Measurements from ENCODE around the gene ITGA4. TPM values are rescaled to one million over a fixed set of nuclear protein-coding genes. Genes with fewer than 3 reads are reported as not detected.

Gene ITGA4
- polyA plus RNA-seq, 3 donors, result 33.1 to 45.1 (median 36.9) TPM

GRCh38 chr2:181472990-181473389 is 15.8 kb downstream of the ITGA4 start:
- no peak for DNase-seq (ENCODE audit: extremely low read depth in 1 of 11, low read depth in 9 of 11, low spot score in 4 of 11)

- no peak for DNase-seq (ENCODE audit: extremely low read depth in 1 of 11, low read depth in 9 of 11, low spot score in 4 of 11)
Measured at GRCh38 chr2:181474222-181474881, 17.2 kb downstream of the ITGA4 start.

GRCh38 chr2:181483211-181483610 is 26.0 kb downstream of the ITGA4 start:
- no peak for DNase-seq (ENCODE audit: extremely low read depth in 1 of 11, low read depth in 9 of 11, low spot score in 4 of 11)

- no peak for DNase-seq (ENCODE audit: extremely low read depth in 1 of 11, low read depth in 9 of 11, low spot score in 4 of 11)
Measured at GRCh38 chr2:181483876-181484275, 26.7 kb downstream of the ITGA4 start.

GRCh38 chr2:181484851-181485637 is 27.9 kb downstream of the ITGA4 start:
- DNase-seq (ENCODE audit: extremely low read depth in 1 of 11, low read depth in 9 of 11, low spot score in 4 of 11), result no peak

GRCh38 chr2:181485638-181485946 is 28.4 kb downstream of the ITGA4 start:
- DNase-seq (ENCODE audit: extremely low read depth in 1 of 11, low read depth in 9 of 11, low spot score in 4 of 11), result no peak

- no peak for DNase-seq (ENCODE audit: extremely low read depth in 1 of 11, low read depth in 9 of 11, low spot score in 4 of 11)
Measured at GRCh38 chr2:181499231-181499630, 42.0 kb downstream of the ITGA4 start.

GRCh38 chr2:181500201-181500600 is 43.0 kb downstream of the ITGA4 start:
- DNase-seq (ENCODE audit: extremely low read depth in 1 of 11, low read depth in 9 of 11, low spot score in 4 of 11), result no peak

GRCh38 chr2:181515719-181516118 is 58.5 kb downstream of the ITGA4 start:
- no peak for DNase-seq (ENCODE audit: extremely low read depth in 1 of 11, low read depth in 9 of 11, low spot score in 4 of 11)

- no peak for DNase-seq (ENCODE audit: extremely low read depth in 1 of 11, low read depth in 9 of 11, low spot score in 4 of 11)
Measured at GRCh38 chr2:181516992-181517391, 59.8 kb downstream of the ITGA4 start.

GRCh38 chr2:181517685-181518301 is 60.6 kb downstream of the ITGA4 start:
- DNase-seq (ENCODE audit: extremely low read depth in 1 of 11, low read depth in 9 of 11, low spot score in 4 of 11), result no peak

- no peak for DNase-seq (ENCODE audit: extremely low read depth in 1 of 11, low read depth in 9 of 11, low spot score in 4 of 11)
Measured at GRCh38 chr2:181520253-181520652, 63.1 kb downstream of the ITGA4 start.

GRCh38 chr2:181523756-181524155 is 66.6 kb downstream of the ITGA4 start:
- DNase-seq (ENCODE audit: extremely low read depth in 1 of 11, low read depth in 9 of 11, low spot score in 4 of 11), result no peak

- no peak for DNase-seq (ENCODE audit: extremely low read depth in 1 of 11, low read depth in 9 of 11, low spot score in 4 of 11)
Measured at GRCh38 chr2:181526014-181526413, 68.8 kb downstream of the ITGA4 start.

- no peak for DNase-seq (ENCODE audit: extremely low read depth in 1 of 11, low read depth in 9 of 11, low spot score in 4 of 11)
Measured at GRCh38 chr2:181527058-181527457, 69.9 kb downstream of the ITGA4 start.

- DNase-seq (ENCODE audit: extremely low read depth in 1 of 11, low read depth in 9 of 11, low spot score in 4 of 11), result no peak
Measured at GRCh38 chr2:181528441-181528840, 71.3 kb downstream of the ITGA4 start.

- no peak for DNase-seq (ENCODE audit: extremely low read depth in 1 of 11, low read depth in 9 of 11, low spot score in 4 of 11)
Measured at GRCh38 chr2:181536730-181537129, 79.5 kb downstream of the ITGA4 start.

GRCh38 chr2:181540421-181540820 is 83.2 kb downstream of the ITGA4 start:
- DNase-seq (ENCODE audit: extremely low read depth in 1 of 11, low read depth in 9 of 11, low spot score in 4 of 11), result no peak

GRCh38 chr2:181542170-181542569 is 85.0 kb downstream of the ITGA4 start:
- DNase-seq (ENCODE audit: extremely low read depth in 1 of 11, low read depth in 9 of 11, low spot score in 4 of 11), result no peak

- DNase-seq (ENCODE audit: extremely low read depth in 1 of 11, low read depth in 9 of 11, low spot score in 4 of 11), result no peak
Measured at GRCh38 chr2:181546086-181546485, 88.9 kb downstream of the ITGA4 start.
